GM19467 (cell line): ENCODE measurements around the gene CDKL4.
"Not testable (repeated sequence)": the region's sequence is repeated elsewhere in the genome, so short reads cannot be mapped to it uniquely, and the experiment has no call there.

Experiments used
- ATAC-seq: cut with Tn5 transposase; IDR thresholded peaks from one replicate; pipeline ENCODE4 v1.9.1; 2021; ENCODE audit warnings: mild to moderate bottlenecking, moderate library complexity; ENCODE audit not compliant: unreplicated experiment

CDKL4 gene

DNA sequence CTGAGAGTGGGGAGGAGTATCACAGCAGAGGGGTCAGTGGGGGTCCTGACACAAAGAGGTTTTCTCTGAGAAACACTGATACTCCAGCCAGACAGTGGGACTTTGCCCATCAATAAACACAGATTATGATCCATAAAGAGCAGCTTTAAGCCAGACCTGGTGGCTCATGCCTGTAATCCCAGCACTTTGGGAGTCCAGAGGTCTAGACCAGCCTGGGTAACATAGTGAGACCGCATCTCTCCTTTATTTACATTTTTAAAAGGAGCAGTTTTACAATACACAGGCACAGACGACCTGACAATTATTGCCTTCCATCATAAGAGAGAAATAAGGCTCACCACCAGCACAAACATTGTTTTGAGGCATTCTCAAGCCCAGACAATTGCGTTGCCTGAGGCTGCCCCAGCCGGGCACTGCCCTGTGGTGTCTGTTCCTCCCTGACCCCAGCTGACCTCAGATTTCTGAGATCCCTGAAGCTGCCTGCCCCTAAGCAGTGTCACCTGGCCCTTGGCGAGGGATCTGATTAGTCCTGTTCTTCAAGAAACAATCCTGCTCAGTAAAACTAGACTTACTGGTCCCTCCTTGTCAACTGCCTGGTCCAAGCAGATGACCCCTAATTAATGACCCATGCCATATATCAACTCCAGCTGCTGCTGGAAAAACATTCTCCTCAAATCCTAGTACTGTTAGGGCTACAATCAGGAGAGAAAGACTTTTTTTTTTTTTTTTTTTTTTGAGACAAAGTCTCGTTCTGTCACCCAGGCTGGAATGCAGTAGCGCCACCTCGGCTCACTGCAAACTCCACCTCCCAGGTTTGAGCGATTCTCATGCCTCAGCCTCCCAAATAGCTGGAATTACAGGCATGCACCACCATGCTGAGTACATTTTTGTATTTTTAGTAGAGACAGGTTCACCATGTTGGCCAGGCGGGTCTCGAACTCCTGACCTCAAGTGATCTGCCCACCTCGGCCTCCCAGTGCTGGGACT lies 63.5 kb downstream of the CDKL4 start:
- ATAC-seq = no peak

DNA sequence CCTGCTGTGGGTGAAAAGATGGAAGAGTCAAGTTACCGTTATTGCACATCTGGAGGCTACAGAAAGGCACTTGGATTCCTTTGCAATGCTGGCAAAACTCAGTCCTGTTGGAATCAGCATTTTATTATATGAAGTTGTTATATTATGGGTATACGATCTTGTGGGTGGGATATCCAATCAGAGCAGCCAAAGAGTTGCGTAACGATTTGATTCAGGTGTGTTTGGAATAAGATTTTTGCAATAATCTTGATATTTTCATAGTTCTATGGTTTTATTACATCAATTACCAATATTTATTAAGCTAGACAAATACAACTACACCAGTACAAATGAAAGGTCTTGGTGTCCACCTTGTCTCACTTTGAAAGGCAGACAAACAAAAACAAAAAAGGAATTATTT lies 65.0 kb downstream of the CDKL4 start:
- ATAC-seq = no peak

DNA sequence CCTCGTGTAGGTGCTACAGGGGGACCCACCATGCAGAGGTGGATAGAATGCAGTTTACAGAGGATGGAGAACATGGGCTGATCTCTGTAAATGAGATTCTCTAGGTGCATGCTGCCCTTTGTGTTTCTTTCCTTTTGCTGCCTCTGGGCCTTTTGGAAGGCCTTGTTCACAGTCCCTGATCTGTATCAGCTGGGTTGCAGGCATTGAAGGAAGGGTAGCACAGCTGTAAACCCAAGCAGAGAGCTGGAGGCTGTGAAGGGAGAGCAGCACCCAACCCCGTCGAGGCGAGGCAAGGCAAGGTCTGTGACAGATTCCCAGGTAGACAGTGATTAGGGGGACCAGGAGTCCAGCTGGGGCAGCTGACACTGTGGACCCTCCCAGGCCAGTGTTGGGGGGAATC lies 66.8 kb downstream of the CDKL4 start:
- no peak for ATAC-seq

DNA sequence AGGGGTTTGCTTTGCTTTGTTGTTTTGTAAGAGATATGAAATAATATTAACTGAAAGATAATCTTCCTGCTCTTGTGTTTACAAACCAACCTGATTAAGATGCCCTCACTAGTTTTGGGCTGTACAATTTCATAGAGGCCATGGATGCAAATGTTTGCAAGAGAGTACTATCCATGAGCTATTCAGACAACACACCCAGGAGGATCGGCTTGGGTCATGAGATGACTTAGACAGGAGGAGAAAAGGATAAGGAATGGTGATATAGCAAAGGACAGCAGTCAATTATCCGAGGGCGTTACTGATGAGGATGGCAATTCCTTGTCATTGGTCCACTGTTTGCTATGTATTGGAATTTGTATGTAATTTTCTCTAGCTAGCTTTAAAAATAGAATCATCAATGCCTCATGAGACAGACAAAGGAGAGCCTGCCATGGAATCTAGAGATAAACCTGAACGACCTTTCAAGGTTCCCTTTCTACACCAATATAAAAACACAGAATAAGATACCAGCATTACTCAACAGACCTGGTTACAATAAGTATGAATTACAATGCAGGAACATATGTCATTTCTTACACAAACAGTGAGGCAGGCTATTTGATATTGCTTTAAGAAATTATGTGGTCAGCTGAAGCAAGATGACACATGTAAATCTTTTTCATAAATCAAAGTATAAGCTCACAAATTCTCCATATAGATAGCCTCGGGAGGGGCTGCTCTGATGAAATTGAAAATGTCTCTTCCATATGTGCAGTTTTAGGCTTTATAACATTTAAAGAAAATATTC lies 68.6 kb downstream of the CDKL4 start:
- no peak for ATAC-seq

DNA sequence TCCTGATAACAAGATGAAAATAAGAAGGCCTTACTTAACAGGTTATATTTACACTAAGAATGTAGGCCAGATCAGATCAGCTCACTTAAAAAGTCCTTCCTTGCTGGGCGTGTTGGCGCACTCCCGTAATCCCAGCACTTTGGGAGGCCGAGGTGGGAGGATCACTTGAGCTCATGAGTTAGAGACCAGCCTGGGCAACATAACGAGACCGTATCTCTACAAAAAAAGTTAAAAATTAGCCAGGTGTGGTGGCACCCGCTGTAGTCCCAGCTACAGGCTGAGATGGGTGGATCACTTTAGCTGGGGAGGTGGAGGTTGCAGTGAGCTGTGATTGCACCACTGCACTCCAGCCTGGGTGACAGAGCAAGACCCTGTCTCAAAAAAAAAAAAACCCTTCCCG lies 69.7 kb downstream of the CDKL4 start:
- no peak for ATAC-seq

DNA sequence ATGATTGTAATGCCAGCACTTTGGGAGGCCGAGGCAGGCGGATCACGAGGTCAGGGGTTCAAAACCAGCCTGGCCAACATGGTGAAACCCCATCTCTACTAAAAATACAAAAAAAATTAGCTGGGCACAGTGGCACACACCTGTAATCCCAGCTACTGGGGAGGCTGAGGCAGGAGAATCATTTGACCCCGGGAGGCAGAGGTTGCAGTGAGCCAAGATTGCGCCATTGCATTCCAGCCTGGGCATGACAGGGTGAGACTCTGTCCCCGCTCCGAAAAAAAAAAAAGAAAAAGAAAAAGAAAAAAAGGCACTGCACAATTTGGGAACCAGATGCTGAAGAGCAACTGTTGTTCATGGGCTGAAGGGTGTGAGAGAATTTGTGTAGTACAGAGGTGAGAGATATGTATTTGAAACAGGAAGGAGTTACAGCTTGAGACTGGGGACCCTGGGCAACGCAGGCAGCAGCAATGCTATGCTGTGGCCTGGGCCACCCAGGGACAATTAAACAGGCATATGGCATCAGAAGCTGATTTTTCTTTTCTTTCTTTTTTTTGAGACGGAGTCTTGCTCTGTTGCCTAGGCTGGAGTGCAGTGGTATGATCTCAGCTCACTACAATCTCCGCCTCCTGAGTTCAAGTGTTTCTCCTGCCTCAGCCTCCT lies 71.6 kb downstream of the CDKL4 start:
- not testable (repeated sequence) for ATAC-seq

DNA sequence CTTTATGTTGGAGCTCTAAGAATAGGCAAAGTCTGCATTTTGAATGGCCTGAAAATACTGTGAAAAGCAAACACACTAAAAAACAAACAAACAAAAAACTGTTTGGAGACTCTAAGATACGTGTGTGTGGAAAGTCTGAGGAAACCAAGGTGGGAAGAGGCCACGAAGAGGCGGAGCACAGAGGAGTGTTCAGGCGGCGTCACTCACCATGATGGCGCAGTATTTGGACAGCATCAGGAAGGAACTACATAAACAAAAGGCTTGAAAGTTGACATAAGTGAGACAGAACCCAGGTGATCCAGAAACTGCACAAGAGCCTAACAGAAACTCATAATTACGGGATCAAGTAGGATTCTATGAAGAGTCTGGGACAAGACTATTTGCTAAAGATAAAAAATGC lies 72.1 kb downstream of the CDKL4 start:
- ATAC-seq = no peak

DNA sequence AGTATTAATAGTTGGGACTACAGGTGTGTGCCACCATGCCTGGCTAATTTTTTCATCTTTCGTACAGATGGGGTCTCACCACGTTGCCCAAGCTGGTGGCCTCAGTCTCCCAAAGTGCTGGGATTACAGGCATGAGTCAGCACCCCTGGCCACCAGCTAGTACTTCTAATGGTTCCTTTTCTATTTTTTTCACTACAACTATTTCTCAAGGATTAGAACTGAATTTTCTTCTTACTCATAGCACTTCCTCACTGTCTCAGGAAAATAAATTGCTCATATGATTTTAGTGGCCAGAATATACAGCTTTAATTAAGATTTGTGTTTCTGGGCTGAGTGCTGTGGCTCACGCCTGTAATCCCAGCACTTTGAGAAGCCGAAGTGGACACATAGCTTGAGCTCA lies 79.7 kb downstream of the CDKL4 start:
- ATAC-seq = no peak

DNA sequence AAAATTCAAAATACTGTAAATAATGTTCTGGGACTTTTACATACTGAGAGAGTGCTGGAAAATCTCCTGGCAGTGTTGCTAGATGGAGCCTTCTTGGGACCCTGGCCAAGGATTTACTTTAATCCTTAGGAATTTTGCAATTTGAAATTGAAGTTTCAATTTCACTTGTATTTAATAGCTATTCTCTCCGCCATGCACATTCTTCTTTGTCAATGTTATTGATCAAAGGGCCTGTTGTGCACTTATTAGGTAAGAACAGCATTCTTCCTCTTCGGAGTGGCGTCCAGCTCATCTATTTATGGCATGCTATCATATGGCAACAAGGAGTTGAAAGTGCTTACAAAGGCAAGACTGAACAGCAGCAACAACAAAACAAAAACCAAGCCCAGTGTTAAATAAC lies 82.8 kb downstream of the CDKL4 start:
- no peak for ATAC-seq

DNA sequence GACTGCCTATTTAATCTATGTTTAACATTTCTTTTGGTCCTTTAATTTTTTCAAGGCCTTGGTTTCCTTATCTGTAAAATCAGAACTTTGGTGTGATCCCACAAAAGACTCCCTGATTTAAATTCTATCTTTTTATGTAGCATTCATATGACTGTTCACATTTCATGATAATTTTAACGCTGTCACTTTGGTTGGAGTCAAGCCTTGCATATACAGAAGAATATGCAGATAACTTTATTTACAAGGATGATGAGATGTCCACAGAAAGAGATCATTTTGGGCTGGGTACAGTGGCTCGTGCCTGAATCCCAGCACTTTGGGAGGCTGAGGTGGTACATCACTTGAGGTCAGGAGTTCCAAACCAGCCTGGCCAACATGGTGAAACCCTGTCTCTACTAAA lies 84.5 kb downstream of the CDKL4 start:
- ATAC-seq = no peak

DNA sequence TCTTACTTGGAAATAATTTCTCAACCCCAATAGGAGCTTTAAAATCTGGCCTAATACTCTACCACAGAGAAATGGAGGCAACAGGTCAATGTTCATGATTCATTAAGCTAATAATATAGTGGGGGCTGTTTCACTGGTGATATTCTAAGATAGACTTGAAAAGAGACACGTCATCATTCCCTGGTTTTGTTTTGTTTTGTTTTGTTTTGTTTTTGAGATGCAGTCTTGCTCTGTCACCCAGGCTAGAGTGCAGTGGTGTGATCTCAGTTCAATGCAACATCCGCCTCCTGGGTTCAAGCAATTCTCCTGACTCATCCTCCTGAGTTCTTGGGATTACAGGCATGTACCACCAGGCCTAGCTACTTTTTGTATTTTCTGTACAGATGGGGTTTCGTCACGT lies 85.4 kb downstream of the CDKL4 start:
- ATAC-seq = no peak

DNA sequence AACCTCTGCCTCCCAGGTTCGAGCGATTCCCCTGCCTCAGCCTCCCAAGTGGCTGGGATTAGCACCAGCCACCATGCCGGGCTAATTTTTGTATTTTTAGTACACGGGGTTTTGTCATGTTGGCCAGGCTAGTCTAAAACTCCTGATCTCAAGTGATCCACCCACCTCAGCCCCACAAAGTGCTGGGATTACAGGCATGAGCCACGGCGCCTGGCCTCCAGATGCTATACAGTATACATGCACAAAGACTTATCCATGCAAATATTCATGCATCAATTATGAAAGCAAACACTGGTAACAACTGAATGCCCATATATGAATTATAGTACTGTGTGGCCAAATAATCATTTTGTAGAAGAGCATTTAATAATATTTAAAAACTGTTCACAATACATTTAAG lies 86.9 kb downstream of the CDKL4 start:
- no peak for ATAC-seq

DNA sequence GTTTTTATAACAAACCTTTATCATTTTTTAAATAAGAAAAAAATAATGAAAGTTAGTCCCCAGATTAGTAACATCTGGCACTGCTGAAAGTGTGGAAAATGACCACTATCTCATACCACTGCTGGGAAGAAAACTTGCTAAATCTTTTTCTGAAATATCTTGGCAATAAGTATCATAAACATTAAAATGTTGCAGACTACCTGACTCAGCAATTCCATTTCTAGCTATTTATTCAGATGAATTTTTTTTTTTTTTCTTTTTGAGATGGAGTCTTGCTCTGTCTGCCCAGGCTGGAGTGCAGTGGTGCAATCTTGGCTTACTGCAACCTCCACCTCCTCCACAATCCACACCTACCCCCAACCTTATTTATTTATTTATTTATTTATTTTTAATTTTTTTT lies 87.7 kb downstream of the CDKL4 start:
- no peak for ATAC-seq

DNA sequence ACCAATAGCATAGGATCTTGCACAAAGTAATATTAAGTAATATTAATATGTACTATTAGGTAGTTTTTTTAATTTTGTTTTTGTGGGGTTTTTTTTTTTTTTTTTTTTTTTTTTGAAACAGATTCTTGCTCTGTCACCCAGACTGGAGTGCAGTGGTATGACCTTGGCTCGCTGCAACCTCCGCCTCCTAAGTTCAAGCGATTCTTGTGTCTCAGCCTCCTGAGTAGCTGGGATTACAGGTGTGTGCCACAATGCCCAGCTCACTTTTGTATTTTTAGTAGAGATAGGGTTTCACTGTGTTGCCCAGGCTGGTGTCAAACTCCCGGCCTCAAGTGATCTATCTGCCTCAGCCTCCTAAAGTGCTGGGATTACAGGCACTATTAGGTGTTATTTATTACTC lies 88.2 kb downstream of the CDKL4 start:
- not testable (repeated sequence) for ATAC-seq

DNA sequence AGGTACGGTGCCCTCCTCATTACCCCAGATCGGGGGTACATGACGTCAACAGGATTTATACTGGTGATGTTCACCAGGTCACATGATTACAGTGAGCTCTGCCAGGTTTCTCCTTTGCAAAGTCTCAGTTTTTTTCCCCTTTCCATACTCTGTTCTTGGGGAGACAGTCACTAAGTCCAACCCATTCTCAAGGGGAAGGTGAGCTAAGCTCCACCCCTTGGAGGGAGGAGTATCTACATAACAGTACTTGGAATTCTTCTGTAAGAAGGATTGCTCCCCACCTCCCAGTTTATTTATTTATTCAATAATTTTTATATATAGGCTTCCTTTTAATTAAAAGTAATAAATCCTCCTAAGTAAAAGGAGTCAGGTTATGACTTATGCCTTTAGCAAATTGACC lies 88.8 kb downstream of the CDKL4 start:
- ATAC-seq = no peak

DNA sequence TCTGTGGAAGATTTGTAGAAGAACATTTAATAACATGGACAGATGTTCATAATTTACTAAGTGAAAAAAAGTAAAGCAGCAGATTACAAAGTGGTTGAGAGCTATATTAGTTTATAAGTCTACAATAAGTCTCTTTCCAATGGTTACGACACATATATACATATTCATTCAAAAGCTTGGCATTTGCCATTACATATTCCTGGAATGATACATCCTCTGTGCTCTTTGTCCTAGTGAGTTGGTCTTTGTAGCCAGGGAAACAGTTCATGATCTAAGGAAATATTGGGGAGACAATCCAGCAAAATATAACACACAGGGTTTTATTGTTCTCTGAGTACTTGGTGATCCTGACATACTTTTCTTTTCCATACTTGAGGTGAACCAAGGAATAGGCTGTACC lies 90.5 kb downstream of the CDKL4 start:
- no peak for ATAC-seq

DNA sequence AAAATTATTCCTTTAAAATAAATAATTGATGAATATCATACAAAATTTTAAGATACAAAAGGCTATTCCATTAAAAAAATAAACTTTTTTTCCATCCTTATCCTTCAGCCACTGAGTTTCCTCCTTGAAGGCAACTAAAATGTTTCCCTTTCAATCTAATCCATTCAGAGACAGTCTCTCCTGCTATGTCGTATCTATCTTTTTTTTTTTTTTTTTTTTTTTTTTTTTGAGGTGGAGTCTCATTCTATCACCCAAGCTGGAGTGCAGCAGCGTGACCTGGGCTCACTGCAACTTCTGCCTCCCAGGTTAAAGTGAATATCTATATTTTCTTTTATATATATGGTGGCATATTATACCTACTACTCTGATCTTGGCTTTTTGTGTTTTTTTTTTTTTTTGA lies 91.3 kb downstream of the CDKL4 start:
- no peak for ATAC-seq

DNA sequence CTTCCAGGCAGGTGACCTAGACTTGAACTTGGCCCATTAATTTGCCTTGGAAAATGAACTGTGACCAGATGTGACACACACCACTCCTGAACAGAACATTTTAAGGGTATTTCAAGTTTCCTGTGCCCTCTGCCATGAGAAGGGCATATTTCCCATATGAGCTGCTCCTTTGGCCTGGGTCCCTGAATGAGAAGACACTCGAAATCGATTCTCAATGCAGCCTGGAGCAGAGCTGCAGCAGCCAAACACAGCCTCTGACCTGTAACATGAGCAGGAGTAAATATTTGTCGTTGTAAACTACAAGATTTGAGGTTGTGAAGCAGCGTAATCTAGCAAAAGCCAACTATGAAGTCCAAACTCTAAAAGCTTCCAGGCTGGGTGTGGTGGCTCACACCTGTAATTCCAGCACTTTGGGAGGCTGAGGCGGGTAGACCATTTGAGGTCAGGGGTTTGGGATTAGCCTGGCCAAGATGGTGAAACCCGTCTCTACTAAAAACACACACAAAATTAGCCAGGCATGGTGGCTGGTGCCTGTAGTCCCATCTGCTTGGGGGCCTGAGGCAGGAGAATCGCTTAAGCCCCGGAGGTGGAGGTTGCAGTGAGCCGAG lies 92.8 kb downstream of the CDKL4 start:
- no peak for ATAC-seq

DNA sequence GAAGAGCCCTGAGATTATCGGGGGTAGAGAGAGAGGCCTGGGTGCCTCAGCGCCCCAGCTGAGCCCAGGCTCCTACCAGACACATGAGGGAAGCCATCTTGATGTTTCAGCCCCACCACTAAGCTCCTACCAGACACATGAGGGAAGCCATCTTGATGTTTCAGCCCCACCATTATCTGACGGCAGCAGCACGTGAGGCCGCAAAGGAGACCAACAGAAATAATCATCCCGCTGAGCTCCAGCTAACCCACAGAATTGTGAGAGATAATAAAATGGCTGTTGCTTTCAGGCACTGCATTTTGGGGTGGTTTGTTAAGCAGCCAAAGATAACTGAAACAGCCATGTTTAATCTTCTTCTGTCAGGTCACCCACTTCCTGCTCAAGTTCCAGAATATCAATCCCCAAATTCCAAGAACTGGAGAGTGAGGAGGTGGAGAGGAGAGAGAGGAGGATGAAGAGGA lies 93.6 kb downstream of the CDKL4 start:
- ATAC-seq = no peak

DNA sequence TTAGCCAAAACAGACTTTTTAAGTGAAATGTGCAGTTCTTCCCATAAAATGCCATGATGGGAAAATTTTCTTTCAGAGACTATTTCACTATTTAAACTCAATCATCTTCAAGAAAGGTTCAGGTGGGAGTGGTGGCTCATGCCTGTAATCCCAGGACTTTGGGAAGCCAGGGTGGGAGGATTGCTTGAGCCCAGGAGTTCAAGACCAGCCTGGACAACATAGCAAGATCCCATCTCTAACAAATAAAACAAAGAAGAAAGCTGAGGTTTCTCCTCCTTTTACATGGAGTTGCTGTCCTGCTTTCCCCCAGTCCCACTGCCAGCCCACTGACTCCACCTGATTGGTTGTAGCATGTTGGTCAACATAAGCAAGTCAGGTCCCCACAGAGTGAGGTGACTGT lies 97.1 kb downstream of the CDKL4 start:
- ATAC-seq = no peak

DNA sequence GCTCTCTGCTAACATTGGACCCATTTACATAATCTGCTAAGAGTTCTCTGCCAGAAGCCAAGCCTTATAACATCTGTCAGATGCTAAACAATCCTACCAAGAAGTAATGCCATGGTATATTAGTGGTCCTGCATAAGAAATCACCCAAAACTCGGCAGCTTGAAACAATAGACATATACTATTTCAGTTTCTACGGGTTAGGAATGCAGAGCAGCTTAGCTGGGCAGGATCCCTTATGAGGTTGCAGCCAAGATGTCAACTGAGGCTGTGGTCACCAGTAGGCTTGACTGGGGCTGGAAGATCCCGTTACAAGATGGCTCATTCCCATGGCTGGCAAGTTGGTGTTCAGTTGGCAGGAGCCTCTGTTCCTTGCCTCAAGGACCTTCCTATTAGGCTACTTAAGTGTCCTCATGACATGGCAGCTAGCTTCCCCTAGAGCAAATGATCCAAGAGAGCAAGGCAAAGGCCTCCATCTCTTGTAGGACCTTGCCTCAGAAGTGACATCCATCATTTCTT lies 97.8 kb downstream of the CDKL4 start:
- no peak for ATAC-seq
